Measurements from ENCODE around the gene GAMT.
"Not testable (repeated sequence)": the region's sequence is repeated elsewhere in the genome, so short reads cannot be mapped to it uniquely, and the experiment has no call there.

GAMT gene

GRCh38 chr19:1401138-1401888, at the start of gene GAMT:
Gene GAMT (minus strand): TSS chr19:1401542. CDS start chr19:1401476, 66 bp downstream.
- peak; percentile 25 to 49 for DNase-seq

GRCh38 chr19:1449467-1450442, 48.4 kb upstream of the GAMT start, which contains the start of gene APC2:
Gene APC2 (plus strand): TSS chr19:1450121. CDS start chr19:1453002, 2,881 bp downstream.
- DNase-seq = peak in 1 of 2 experiments; percentile 25

- no peak for DNase-seq
Measured at GRCh38 chr19:1447944-1448343, 46.6 kb upstream of the GAMT start.

DNA sequence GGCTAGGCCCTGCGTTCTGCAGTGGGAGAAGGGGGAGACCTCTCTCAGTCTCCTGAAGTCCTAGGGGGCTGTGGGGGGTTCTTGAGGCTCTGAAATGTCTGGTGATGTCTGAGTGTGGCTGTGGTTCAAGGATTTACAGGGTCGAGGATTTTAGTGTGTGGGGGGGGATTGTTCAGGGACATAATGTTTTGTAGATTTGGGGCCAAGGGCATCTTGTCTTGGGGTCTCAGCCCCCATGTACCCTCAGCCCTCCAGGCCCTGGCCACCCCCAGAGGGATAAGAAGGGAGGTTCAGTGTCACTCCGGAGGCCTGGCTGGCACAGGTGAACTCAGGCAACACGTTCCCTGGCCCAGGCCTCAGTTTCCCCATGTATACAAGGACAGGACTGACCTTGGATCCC, 46.2 kb upstream of the GAMT start:
- no peak for DNase-seq

- DNase-seq = no peak
Measured at GRCh38 chr19:1446713-1447481, 45.6 kb upstream of the GAMT start.

DNA sequence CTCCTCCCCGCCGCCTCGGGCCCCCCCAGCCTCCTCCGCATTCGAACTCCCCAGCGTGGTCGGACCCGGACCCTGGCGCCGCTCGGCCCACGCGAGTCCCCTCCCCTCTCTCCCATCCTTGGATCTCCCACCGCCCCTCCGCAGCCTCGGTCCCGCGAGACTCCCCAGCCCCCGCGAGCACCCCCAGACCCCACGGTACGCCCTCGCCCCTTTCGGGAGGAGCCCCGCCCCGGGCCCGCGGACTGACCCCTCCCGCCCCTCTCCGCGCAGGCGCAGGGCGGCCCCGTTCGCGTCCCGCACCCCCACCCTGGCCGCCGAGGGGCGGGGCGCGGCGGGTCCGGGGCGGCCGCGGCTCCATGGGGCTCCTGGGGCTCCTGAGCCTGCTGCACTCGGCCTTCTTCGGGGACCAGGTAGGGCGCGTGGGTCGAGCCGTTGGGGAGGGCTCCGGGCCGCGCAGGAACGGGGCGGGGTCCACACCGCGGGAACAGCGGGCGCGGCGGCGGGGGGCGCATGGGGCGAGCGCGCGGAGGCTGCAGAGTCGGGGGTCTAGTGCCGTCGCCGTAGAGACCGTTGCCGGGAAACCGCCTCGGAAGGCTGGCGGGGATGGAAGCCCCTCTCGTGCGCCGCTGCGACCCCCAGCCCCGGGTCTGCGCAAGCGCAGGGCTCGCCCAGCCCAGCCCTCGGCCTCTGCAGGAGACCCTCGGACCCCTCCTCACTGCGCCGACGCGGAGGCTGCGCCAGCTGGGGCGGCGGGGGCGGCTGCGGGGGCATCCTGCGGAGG, 44.8 kb upstream of the GAMT start:
- no peak for DNase-seq

- DNase-seq = peak; percentile 59 to 65
Measured at GRCh38 chr19:1445185-1445931, 44.0 kb upstream of the GAMT start.

DNA sequence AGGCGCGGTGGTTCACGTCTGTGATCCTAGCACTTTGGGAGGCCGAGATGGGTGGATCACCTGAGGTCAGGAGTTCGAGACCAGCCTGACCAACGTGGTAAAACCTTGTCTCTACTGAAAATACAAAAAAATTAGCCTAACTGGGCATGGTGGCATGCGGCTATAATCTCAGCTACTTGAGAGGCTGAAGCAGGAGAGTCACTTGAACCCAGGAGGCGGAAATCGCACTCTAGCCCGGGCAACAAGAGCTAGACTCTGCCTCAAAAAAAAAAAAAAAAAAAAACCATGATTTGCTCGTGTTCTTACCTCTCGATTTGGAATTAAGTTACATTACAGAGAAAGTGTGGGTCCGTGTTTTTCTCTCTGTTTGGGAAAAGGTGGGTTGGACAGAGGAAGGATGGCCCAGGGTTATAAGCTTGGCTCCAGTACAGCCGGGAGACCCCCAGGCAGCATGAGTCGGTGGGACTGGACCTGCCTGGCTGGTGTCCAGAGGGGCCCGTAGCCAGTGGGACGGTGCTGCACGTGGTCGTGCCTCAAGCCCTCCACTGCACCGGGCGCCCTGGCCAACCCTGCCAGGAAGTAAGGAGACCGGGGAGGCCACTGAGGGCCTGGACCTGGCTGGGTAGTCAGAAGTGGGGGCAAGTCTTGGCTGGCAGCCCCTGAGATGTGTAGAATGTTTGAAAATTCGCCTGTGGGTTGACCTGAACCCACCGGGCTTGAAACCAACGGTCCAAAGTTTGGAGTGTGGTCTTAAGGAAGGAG, 40.5 kb upstream of the GAMT start:
- no peak for DNase-seq

DNA sequence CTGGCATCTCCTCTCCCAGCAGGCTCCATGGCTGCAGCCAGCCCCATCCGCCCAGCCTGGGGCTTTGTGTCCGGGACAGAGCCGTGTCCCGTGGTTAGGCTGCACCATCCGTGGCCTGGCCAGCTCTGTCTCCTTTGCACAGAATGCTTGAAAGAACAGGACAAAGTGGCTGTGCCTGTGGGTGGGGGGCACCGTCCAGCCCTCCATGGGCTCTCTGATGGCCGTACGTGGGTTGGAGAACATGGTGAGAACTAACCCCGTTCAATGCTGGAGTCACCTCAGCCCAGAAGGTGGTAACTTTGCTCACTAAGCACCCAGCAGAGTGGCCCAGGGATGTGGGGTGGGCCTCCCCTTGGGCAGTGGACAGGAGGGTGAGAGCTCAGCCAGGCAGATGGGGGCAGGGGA, 39.7 kb upstream of the GAMT start:
- DNase-seq = no peak

GRCh38 chr19:1440418-1440801, 39.1 kb upstream of the GAMT start:
- DNase-seq = no peak

- DNase-seq = not testable (repeated sequence)
Measured at GRCh38 chr19:1439525-1440417, 38.4 kb upstream of the GAMT start.

- no peak for DNase-seq
Measured at GRCh38 chr19:1438933-1439354, 37.6 kb upstream of the GAMT start.

- DNase-seq = peak; percentile 87 to 91
Measured at GRCh38 chr19:1438035-1438932, 36.9 kb upstream of the GAMT start, which contains the start of gene RPS15. Gene RPS15 (plus strand): TSS chr19:1438396. CDS start chr19:1438426, 30 bp downstream.

DNA sequence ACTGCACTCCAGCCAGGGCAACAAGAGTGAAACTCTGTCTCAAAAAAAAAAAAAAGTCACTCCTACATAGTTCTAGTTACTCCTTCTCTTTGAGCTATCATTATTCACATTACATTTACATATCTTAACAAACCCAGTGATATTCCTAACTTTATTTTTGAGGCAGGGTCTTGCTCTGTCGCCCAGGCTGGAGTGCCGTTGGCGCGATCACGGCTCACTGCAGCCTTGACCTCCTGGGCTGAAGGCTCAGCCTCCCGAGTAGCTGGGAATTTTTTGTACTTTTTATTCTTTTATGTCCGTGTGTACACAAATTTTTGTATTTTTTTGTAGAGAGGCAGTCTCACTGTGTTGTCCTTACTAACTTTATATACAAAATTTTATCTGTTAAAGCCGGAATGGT, 36.3 kb upstream of the GAMT start:
- DNase-seq = no peak

GRCh38 chr19:1435378-1435989, 34.1 kb upstream of the GAMT start:
- DNase-seq = no peak

GRCh38 chr19:1434577-1435060, 33.3 kb upstream of the GAMT start:
- DNase-seq = no peak

- no peak for DNase-seq
Measured at GRCh38 chr19:1434040-1434366, 32.7 kb upstream of the GAMT start.

All from Kasumi-1 (cell line).